DND-41 (cell line): ENCODE data around the gene SMARCAL1.

Experiments
- CTCF ChIP-seq: IDR thresholded peaks from 2 replicates; pipeline ENCODE4 v1.5.1; 2012; ENCODE audit warnings: borderline replicate concordance, low read length, moderate library complexity, mild to moderate bottlenecking; ENCODE audit not compliant: poor library complexity, severe bottlenecking; ENCODE audit errors: extremely low read depth
- EZH2 ChIP-seq: IDR thresholded peaks from 3 replicates; pipeline ENCODE4 v1.6.1; 2012; ENCODE audit warnings: borderline replicate concordance, low read depth, mild to moderate bottlenecking, moderate library complexity, low read length, inconsistent platforms; ENCODE audit not compliant: severe bottlenecking

DNA sequence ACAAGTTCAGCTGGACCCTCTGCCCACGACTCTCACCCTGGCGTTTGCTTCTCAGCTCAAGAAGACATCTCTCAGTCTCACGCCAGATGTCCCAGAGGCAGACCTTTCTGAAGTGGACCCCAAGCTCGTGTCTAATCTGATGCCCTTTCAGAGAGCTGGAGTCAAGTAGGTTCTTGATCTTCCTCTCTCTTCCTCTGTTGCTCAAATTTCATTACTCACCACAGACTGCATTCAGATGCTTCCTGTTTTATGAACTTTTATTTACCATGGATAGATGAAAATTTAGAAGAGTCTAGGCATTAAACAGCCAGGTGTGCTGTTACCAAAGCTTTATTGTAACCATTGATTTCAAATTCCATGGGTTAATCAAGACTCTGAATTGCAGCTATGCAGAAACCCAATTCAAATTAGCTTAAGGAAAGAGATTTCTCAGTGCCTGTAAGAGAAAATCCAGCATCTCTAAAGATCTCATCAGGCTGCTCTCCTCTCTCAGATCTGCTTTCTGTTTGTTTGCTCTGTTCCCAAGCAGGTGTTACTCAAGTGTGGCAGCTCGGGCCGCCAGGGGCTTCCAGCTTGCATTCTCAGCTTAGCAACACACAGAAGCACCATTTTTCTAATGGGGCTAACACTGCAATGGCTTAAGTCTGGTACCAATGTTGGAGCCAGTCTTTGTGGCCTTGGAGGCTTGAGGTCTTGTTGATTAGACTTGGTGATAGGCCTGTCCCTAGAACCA is 16.5 kb downstream of the SMARCAL1 start:
- TF ChIP-seq CTCF = no peak
- TF ChIP-seq EZH2 = no peak
